GM12865 (cell line): ENCODE measurements around the gene CCDC178.

ENCODE experiments used
- DNase-seq: peaks from one replicate; pipeline ENCODE4 v3.0.0; 2010; ENCODE audit warnings: low read depth
- H3K4me3 ChIP-seq: 2 replicates; pipeline ENCODE4 v1.5.1; 2011; ENCODE audit warnings: mild to moderate bottlenecking, low read depth, low read length, control low read depth
- CTCF ChIP-seq: IDR thresholded peaks from 2 replicates; pipeline ENCODE4 v1.5.1; 2011; ENCODE audit warnings: low read length, control low read depth, low read depth, inconsistent platforms; ENCODE audit not compliant: insufficient read depth; ENCODE audit errors: missing control alignments

CCDC178 gene

DNA sequence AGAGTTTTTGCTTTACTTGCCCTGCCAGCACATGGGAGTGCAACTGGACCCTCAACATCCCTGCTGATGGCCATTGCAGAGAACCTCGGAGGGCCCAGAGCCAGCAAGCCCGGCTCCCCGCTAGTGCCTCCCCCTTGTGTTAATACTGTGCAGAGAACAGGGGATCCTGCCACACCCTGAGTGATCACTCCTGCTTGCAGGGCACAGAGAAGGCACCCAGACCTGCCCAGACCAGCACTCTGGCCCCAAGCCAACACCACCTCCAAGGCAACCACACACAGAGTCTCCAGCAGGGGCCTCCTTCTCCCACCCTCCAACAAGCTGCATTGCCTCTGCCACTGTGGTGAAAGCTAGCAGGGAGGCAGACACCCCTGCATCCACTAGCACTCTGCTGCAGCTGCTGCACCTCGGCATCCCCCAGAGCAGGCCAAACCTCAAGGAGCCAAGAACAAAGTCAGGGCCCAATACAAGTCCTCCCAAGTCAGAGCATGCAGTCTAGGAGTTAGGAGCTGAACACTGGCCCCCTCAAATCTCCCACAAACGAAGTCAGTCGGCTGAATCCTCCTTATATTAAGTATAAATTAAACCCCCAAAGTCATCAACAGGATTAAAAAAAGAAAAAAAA lies 157.7 kb downstream of the CCDC178 start:
- H3K4me3 ChIP-seq = no peak overlapping the region
- DNase-seq = no peak
- no peak for TF ChIP-seq CTCF

DNA sequence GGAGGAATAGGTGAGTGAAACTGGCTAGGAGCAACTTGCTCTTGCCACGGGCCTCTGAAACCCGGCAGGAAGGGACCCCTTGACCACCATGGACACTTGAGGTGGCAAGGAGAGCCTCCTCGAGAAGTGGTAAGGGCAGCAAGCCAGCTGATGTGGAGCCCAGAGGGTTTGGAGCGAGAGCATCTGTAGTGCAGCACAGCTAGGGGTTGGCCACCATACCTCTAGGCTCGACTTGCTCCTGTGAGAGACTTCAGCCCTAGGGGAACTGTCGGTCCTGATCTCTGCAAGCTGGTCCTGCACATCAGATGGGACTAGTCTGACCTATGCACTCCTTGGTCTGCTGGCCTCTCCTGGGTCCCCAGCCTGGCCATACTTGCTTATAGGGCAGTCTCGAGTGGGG lies 158.4 kb downstream of the CCDC178 start:
- TF ChIP-seq CTCF = no peak

GRCh38 chr18:33277431-33277830 lies 163.1 kb downstream of the CCDC178 start:
- H3K4me3 ChIP-seq = no peak overlapping the region
- DNase-seq = no peak
- TF ChIP-seq CTCF = no peak

More for the DNA sequence above, 158.4 kb downstream of the CCDC178 start:
- no peak for DNase-seq
- no peak overlapping the region for H3K4me3 ChIP-seq

- H3K4me3 ChIP-seq = no peak overlapping the region
- TF ChIP-seq CTCF = no peak
- no peak for DNase-seq
Observed at GRCh38 chr18:33275843-33276242, 164.7 kb downstream of the CCDC178 start.

DNA sequence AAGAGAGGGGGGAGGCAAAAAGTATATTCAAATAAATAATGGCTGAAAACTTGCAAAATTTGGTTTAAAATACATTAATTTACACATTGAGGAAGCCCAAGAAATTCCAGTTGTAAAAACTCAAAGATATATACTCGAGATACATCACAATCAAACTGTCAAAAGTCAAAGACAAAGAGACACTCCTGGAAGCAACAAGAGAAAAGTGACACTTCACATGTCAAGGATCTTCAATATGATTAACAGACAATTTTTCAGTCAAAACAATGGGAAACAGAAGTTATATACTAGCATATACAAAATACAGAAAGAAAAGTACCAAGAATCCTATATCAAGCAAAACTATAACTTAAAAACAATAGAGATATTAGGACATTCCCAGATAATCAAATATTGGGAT lies 170.2 kb downstream of the CCDC178 start:
- no peak overlapping the region for H3K4me3 ChIP-seq
- no peak for DNase-seq
- no peak for TF ChIP-seq CTCF

DNA sequence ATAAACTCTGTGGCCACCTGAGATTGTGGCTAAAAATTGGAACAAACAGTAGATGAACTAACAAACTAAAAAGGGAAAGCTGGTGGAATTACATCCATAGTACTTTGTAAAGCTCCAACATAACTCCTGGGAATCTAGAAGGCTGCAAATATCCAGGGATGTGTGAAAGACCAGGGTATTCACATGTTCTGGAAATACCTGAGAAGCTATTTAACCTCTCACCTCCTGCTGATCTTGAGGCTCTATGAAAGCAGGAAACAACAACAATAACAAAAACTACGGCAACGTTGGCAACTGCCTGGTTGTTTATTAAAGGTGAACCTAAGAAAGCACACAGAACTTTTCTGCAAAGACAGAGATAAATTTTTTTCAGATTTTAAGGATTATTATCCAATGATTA lies 171.3 kb downstream of the CCDC178 start:
- TF ChIP-seq CTCF = no peak
- no peak overlapping the region for H3K4me3 ChIP-seq
- DNase-seq = no peak

- DNase-seq = no peak
- TF ChIP-seq CTCF = no peak
- no peak overlapping the region for H3K4me3 ChIP-seq
Observed at GRCh38 chr18:33264566-33264965, 176.0 kb downstream of the CCDC178 start.
